Stimulated activated CD8-positive, alpha-beta memory T cell treated with anti-CD3 and anti-CD28 coated beads, Interleukin-4, amount 100 ng/mL, for 1 hour (primary cell): Measurements from ENCODE around the gene TSC2.

ENCODE experiments used
- DNase-seq, 2 donors: peaks; one replicate each; pipeline ENCODE4 v3.0.0-alpha.2; 2020; ENCODE audit warnings: low read depth in 2 of 2, low spot score in 1 of 2

Gene TSC2

DNA sequence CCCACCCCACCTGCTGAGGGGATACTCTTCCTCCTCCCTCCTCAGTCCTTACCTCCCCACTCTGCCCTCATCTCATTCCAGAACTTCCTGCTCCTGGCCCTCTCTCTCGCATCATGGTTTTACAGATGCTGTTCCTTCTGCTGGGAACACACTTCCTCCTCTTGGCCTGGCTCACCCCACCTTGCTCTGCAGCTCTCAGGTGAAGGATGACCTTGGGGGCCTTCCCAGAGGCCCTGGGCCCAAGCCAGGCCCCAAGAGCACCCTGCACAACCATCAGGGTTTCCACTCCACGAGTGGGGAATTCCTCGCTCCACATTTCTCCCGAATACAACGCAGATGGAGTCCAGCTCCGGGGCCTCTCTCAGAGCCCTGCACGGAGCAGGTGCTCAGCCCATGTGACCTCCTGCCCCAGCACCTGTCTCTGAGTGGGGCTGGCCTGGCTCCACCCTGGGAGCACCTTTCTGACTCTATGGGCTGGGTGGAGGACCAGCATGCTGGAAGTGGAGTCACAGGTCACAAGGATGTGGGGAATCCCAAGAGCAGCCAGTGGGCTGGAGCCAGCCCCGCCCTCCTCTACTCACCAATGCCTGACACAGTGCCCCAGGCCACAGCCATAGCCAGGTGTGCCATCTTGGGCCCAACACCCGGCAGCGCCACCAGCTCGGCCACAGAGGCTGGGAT is 4.7 kb upstream of the TSC2 start:
- DNase-seq, result no peak

DNA sequence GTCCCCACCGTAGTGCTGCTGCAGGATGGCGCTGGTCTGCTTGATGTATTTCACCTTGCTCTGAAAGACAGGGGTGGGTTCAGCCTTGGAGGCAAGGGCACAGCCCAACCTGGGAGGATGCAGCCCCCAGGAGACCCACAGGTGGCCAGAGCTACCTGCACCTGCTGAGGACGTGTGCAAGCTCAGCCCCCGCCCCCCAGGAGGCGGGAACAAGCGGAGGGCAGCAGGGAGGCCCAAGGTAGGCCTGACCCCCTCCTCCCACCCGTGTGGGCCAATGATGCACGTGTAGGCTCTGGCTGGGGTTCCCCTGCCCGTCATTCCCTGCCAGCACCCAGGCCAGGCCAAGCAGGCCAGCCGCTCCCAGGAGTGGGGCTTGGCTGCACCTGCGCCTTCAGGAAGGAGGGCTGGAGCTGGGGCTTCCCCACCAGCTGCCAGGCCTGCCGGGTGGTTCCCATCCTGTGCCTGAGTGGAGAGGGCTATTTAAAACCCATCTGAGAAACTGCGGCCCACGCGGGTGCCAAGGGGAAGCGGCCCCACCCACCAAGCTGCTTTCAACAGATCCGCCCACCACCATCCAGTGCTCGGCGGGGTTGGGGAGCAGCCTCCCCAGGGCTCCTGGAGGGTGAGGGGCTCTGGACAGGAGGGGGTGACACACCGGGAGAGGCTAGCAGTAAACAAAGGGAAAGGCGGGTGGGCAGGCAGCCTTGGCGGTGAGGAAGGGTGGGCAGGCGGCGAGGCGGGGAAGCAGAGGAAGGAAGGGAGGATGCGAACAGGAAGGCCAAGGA is 3.9 kb upstream of the TSC2 start:
- no peak for DNase-seq

DNA sequence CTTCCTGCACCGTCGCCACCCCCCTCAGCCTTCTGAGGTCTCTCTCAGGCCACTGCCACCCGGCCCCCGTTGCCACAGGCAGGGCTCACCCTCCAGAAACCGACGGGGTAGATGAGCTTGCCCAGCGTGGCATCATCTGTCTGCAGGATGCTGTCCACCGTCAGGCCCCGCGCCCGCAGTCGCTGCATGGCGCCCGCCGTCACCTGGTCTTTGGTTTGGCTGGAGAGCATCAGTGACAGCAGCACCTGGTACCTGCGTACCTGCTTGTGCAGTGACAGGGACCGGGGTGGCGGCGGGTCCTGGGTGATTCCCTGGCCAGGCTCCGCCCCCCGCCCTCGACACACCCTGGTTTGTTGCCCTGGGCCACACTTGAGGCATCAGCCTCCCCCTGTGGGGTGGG is 3.2 kb upstream of the TSC2 start:
- DNase-seq, result no peak

DNA sequence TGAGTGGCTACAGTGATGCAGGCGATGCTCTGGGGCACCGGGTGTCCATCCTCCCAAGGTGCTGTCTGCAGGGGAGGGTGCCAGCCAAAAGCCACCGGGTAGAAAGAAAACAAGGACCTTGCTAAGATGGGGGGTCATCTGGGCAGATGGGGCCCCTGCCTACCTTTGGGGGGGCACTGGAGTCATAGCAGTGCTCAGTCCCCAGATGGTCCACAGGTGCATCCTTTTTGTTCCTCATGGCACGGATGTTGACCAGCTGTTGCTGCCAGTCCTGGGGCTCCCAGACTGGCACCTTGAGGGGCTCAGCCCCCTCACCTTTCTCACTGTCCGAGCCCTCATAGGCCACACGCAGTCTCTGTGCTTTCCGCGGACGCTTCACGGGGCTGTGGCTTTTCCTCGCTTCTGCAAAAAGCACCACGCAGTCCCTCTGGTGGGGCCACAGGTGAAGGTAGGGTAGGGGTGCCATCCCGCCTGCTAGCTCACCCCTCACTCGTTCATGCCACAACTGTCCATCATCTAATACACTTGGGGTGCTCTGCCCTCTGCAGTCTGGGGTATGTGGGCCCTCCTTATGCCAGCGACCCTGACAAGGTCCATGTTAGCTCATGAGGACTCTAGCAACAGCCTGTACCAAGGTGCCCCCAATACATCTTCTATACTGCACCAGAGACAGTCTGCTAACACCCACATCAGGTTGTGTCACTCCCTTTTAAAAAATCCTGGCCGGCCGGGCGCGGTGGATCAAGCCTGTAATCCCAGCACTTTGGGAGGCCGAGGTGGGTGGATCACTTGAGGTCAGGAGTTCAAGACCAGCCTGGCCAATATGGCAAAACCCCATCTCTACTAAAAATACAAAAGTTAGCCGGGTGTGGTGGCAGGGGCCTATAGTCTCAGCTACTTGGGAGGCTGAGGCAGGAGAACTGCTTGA is 1.6 kb upstream of the TSC2 start:
- DNase-seq, result no peak

DNA sequence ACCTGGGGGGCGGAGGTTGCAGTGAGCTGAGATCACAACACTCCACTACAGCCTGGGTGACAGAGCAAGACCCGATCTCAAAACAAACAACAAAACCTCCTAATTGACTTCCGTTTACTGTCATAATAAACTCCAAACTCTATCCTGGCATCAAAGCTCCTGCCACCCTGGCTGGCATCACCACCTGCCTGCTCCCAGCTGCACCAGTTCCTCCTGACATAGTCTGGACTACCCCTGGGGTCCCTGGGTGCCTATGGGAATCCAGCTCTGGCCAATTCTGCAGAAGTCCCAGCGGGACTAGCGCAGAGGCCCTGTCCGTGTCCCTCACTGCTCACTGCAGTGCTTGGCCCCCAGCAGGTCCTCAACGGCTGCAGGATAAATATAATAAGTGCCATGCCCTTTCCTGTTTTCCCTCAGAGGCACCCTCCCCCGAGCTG is 874 bp upstream of the TSC2 start:
- no peak for DNase-seq

DNA sequence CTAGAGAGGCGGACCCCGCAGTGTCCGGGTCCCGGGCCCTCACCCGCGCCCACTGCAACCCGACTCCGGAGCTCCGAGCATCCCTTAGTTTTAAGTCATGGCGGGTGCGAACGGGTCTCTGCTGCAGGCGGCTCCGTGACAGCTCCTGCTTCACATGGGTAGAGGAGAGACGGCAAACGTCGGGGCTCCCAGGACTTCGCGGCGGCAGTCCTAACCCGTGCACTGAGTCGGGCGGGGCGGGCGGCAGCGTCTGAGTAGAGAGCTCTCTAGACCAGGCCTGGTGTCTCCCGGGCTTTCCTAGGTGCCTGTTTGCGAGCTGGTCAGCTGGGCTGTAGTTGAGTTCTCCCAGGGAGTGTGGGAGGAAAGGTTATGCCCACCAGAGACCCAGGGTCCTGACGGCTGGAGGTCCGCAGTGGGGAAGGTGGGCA is 345 bp downstream of the TSC2 start:
- no peak for DNase-seq

DNA sequence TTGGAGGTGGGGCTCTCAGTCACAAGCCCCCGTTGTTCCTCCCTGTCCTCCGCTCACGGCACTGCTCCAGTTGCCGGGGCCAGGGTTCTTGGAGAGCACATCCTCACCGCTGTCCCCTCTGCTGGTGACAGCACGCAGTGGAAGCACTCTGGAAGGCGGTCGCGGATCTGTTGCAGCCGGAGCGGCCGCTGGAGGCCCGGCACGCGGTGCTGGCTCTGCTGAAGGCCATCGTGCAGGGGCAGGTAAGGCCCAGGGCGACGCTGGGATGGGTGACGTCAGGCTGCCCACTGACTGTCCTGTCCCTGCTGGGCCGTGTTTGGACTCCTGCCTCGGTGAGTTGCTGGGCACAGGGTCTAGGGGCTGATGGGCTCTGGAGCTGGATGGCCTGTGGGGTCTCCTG is 5.4 kb downstream of the TSC2 start:
- no peak for DNase-seq

DNA sequence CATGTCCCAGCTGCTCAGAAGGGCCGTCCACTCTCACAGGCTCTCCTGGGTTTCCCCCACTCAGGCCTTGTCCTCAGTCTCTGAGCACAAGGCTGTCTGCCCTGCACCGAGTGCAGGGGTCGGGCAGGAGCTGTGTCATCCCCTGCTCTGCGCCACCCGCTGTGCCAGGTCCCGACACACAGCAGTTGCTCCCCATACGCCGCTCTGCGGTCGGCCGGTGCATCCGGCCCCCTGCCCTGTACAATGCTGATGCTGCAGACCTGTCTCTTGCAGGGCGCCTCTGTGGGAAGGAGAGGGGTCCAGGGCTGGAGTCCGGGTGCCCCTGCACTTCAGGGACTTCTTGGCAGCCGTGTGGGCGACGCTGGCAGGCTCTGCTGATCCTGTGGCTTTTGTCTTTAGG is 6.1 kb downstream of the TSC2 start:
- DNase-seq, result no peak

DNA sequence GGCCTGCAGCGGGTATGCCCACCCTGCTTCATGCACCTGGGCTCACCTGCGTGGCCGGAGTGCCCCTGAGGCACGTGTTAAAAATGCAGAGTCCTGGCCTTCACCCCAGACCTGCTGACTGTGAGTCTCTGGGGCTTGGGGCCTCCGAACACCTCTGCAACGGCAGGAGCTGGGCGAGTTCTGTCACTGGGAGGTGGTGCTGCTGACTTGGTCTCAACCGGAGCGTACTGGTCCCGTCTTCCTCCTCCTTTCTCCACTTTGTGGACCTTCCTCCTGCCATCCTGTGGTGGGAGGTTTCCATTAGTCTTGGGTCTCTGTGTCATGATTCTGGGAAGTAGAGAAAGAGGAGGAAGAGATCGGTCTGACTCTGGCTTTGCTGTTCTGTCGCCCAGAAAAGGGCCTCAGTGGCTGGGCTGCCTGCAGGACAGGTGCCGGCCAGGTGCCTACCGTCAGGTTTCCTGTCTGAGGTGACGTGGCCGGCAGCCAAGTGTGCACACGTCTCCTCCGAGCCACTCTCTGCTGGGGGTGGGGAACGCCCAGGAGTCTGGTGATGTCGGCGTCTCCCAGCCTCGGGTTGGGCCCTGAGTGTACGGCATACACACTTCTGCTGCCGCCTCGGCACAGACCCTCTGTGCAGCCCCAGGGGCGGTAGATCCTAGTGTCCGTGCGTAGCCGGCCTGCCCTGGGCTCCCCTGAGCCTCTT is 6.9 kb downstream of the TSC2 start:
- DNase-seq, result no peak

DNA sequence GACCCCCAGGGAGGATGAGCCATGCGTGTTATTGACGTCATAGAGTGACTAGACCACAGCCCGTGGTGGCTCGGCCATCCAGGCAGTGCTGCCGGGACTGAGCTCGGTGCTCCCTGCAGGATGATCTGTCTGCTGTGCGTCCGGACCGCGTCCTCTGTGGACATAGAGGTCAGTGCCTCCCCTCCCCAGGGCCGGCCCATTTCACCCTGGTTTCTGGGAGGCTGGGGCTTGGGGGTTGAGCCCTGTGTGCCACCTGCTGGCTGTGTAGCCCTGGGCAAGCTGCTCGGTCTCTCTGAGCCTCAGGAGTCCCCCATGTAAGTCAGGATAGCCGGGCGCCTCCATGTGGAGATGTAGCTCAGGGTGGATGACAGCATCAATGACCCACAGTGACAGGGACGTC is 8.3 kb downstream of the TSC2 start:
- DNase-seq, result no peak

DNA sequence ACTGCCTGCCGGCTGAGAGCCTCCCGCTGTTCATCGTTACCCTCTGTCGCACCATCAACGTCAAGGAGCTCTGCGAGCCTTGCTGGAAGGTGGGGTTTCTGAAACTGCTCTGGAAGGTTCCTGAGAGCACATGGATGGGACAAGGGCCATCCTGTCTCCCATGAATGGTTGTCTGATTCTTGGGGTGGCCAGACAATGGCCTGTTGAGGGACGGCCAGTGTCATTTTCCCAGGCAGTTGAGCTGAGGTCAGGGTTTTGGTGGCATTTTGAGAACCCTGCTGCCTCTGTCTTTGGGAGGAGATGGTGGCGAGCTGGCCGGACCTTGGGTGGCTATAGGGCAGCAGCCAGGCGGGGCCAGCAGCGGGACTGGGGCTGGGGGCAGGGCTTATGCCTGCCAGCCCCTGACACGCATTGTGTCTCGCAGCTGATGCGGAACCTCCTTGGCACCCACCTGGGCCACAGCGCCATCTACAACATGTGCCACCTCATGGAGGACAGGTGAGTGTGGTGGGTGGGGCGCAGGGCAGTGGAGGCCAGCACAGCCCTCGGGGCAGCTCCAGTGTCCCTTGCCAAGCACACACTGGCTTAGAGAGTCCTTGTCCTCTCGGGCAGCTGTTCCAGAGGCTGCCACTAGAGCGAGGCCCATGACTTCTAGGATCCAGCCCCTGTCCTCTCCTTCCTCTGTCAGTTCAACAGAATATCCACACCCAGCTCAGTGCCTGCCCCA is 9.1 kb downstream of the TSC2 start:
- no peak for DNase-seq

DNA sequence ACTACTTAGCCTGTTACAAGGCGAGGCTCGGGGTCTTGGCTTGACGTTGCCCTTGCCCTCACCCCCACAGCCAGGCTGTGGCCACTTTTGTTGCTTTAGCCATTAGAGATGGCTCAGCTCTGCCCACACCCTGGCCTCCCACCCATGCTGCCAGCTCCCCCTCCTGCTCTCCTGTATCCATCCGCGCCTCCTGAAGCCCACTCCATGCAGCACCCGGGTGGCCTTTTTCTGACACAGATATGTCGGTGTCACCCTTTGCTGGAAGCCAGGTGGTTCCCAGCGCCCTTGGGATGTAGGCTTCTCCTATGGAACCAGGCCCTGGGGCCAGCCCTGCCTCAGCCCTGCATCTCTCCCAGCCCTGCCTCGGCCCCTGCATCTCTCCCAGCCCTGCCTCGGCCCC is 9.7 kb downstream of the TSC2 start:
- no peak for DNase-seq

DNA sequence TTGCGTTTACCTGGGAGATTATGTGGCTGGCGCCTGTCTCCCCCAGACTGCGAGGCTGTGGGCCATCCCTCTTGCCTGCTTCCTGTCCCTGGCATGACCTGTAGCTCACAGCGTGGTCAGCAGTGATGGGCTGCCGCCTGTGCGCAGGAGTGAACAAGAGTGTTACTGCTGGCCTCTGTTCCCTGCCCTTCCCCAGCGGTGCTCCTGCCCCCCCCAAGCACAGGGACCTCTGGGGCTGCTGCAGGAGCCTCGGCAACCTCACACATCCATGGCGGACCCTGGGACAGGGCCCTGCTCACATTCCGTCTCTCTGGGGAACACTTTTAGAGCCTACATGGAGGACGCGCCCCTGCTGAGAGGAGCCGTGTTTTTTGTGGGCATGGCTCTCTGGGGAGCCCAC is 10.6 kb downstream of the TSC2 start:
- no peak for DNase-seq

DNA sequence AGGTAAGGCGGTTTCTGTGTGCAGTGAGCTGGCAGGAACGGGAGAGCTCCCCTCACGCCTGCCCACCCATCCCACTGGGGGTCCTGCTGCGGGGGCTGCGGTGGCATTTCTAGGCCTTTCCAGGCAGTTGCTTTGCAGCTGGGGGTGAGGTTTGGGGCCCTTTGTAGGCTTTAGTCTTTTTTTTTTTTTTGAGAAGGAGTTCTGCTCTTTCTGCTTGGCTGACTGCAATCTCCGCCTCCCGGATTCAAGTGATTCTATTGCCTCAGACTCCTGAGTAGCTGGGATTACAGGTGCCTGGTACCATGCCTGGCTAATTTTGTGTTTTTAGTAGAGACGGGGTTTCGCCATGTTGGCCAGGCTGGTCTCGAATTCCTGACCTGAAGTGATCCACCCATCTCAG is 11.1 kb downstream of the TSC2 start:
- DNase-seq, result no peak

DNA sequence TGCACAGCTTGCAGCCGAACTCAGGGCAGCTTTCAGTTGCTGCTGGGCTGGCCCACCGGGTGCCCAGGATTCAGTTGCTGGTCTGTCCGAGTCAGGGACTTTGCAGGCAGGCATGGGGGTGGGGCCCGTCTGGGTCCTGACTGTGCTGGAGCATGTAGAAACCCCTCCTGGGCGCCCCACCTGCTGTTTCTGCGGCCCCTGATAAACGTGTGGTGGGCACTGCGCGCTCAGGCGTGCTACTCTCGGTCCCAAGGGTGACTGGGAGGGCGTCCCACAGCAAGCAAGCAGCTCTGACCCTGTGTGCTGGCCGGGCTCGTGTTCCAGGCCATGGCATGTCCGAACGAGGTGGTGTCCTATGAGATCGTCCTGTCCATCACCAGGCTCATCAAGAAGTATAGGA is 12.6 kb downstream of the TSC2 start:
- no peak for DNase-seq

DNA sequence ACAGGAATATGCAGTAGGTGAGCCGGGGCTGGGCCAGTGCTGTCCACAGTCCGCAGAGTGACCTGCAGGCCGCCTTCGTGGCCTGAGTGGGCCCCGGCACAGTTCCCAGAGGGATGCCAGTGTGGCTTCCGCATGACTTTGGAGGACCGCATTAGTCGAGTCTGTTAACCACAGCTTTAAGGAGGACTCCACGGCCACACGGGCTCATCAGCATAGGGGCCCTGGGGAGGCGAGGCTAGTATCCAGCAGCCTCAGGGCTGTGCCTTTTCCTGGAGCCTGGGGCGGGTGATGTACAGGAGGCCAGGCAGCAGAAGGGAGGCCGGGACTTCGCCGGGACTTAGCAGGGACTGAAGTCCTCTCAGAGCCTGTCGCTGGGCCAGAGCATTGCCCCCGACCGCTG is 13.2 kb downstream of the TSC2 start:
- DNase-seq, result no peak

DNA sequence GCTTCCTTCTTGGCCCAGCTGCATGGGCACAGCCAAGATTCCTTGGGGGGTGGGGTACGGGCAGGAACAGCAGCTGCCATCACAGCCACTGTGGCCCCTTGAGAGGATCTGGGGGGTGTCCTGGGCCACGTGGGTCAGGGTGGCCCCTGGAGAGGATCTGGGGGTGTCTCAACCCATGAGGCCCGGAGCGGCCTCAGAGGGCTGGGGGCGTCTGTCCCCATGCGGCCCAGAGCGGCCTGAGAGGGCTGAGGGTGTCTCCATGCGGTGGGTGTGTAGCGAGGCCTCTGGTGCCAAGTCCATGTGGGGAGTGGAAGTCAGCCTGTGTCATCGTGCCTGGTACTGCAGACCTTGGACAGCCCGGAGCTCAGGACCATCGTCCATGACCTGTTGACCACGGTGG is 13.7 kb downstream of the TSC2 start:
- DNase-seq, result no peak

DNA sequence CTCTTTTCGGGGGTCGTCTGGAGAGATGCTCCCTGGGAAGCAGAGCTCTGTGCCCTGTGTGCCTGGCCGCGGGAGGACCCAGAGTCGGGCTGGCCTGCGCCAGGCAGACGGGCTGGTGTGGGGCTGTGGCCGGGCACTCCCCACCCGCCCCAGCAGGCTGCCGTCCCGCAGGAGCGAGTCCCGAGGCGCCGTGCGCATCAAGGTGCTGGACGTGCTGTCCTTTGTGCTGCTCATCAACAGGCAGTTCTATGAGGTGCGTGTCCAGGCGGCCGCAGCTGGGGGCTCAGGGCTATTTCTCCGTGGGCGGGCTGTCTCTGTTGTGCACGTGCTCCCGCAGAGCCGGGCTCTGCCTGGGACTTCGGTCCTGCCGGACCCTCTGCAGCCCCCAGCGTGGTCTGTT is 15.0 kb downstream of the TSC2 start:
- DNase-seq, result no peak

DNA sequence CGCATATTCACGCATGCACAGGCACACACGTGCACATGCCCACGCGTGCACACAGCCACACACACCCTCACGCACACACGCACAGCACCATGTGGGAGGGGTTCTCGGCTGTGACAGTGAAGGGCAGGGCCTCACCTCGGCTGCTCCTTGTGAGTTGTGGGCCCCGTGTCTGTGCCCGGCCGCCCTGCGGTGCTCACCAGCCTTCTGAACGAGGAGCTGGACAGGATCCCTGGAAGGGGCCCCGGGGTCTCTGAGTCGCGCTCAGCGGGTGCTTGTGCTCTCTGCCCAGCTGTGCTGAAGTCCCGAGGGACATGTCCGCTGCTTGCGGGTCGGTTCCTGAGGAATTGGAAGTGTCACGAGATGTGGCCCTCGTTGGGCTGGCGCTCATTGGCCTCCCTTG is 16.1 kb downstream of the TSC2 start:
- DNase-seq, result no peak

DNA sequence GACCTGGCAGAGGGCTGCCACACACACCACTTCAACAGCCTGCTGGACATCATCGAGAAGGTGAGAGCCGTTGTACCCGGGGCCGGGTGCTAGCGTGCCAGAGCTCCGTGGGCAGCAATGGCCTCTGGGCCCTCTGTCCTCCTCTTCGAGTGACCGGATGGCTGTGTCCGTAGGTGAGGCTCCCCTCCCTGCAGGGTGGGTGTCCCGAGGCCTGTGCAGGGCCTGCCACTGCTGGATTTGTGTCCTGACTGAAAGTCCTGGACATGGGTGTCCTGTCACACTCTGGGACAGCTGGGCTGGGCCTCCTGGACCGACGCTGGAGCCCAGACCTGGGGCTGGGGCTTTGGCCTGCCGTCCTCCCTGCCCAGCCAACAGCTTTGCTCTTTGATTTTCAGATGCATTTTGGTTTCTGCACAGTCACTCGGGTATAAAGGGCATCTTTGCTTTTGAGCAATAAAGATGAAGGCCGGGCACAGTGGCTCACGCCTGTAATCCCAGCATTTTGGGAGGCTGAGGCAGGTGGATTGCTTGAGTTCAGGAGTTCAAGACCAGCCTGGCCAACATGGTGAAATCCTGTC is 16.7 kb downstream of the TSC2 start:
- no peak for DNase-seq
